HEK293 (cell line): ENCODE measurements around the gene ANXA10.

Experiments used
- CTCF ChIA-PET: fragments of 350-600 bp; formaldehyde crosslinking; extraction: SDS; loops from one replicate; lab custom pipeline; 2021; ENCODE audit warnings: antibody characterized with exemption; lab: Yijun Ruan, JAX
- POLR2A ChIA-PET: fragments of 300-600 bp; formaldehyde crosslinking; extraction: SDS; loops from one replicate; lab custom pipeline; 2020; ENCODE audit warnings: antibody characterized with exemption, inconsistent platforms; lab: Yijun Ruan, JAX
- H3K27ac ChIP-seq: fragments of 200-500 bp; sonication (Bioruptor generic); 2 replicates; pipeline ENCODE4 v1.5.1; 2014; ENCODE audit warnings: low read depth, low read length, control low read depth, inconsistent platforms; ENCODE audit errors: extremely low read depth
- H3K36me3 ChIP-seq, 2 experiments: fragments of 200-500 bp in 1 of 2; sonication (Bioruptor generic) in 1 of 2; 1 replicate in 1 of 2; 2 replicates in 1 of 2; pipeline ENCODE4 v1.5.1; 2014 to 2017; ENCODE audit warnings: inconsistent platforms in 2 of 2, low read length in 2 of 2; ENCODE audit not compliant: control insufficient read depth in 2 of 2, insufficient read depth in 1 of 2
- H3K4me1 ChIP-seq: fragments of 200-500 bp; sonication (Bioruptor generic); 2 replicates; pipeline ENCODE4 v1.5.1; 2014; ENCODE audit warnings: mild to moderate bottlenecking, low read length, inconsistent platforms; ENCODE audit not compliant: control insufficient read depth, insufficient read depth
- H3K4me3 ChIP-seq: 2 replicates; pipeline ENCODE4 v1.5.1; 2011; ENCODE audit warnings: low read depth, mild to moderate bottlenecking, control low read depth, low read length, moderate library complexity
- H3K9me3 ChIP-seq: fragments of 200-500 bp; sonication (Bioruptor generic); 2 replicates; pipeline ENCODE4 v1.5.1; 2014; ENCODE audit warnings: low read depth, low read length, inconsistent platforms; ENCODE audit not compliant: control insufficient read depth, insufficient read depth
- GLIS1 ChIP-seq: fragments of 450-650 bp; formaldehyde crosslinking; IDR thresholded peaks from 2 replicates; pipeline ENCODE4 v1.5.1; 2016; ENCODE audit warnings: missing biosample characterization, missing genetic modification characterization
- MZF1 ChIP-seq: fragments of 450-650 bp; formaldehyde crosslinking; IDR thresholded peaks from 2 replicates; pipeline ENCODE4 v1.5.1; 2017; ENCODE audit warnings: missing biosample characterization, missing genetic modification characterization, borderline replicate concordance
- PRDM4 ChIP-seq: fragments of 450-650 bp; formaldehyde crosslinking; IDR thresholded peaks from 2 replicates; pipeline ENCODE4 v1.5.1; 2017; ENCODE audit warnings: missing biosample characterization, missing genetic modification characterization
- RBAK ChIP-seq: fragments of 450-650 bp; formaldehyde crosslinking; IDR thresholded peaks from 2 replicates; pipeline ENCODE4 v1.5.1; 2016; ENCODE audit warnings: missing biosample characterization, missing genetic modification characterization
- REPIN1 ChIP-seq: fragments of 450-650 bp; formaldehyde crosslinking; IDR thresholded peaks from 2 replicates; pipeline ENCODE4 v1.5.1; 2017; ENCODE audit warnings: missing biosample characterization, missing genetic modification characterization, low read depth
- ZFP69B ChIP-seq: fragments of 450-650 bp; formaldehyde crosslinking; IDR thresholded peaks from 2 replicates; pipeline ENCODE4 v1.5.1; 2016; ENCODE audit warnings: missing biosample characterization, missing genetic modification characterization
- ZNF138 ChIP-seq: fragments of 450-650 bp; formaldehyde crosslinking; IDR thresholded peaks from 2 replicates; pipeline ENCODE4 v1.5.1; 2016; ENCODE audit warnings: missing biosample characterization, missing genetic modification characterization, borderline replicate concordance
- ZNF140 ChIP-seq: fragments of 450-650 bp; formaldehyde crosslinking; IDR thresholded peaks from 2 replicates; pipeline ENCODE4 v1.5.1; 2016; ENCODE audit warnings: missing biosample characterization, missing genetic modification characterization
- ZNF157 ChIP-seq: fragments of 450-650 bp; formaldehyde crosslinking; IDR thresholded peaks from 2 replicates; pipeline ENCODE4 v1.5.1; 2016; ENCODE audit warnings: missing biosample characterization, missing genetic modification characterization
- ZNF23 ChIP-seq: fragments of 450-650 bp; formaldehyde crosslinking; IDR thresholded peaks from 2 replicates; pipeline ENCODE4 v1.5.1; 2016; ENCODE audit warnings: missing biosample characterization, missing genetic modification characterization, borderline replicate concordance
- ZNF24 ChIP-seq: fragments of 450-650 bp; formaldehyde crosslinking; IDR thresholded peaks from 2 replicates; pipeline ENCODE4 v1.5.1; 2016; ENCODE audit warnings: missing biosample characterization, missing genetic modification characterization
- ZNF341 ChIP-seq: fragments of 450-650 bp; formaldehyde crosslinking; IDR thresholded peaks from 2 replicates; pipeline ENCODE4; 2016; ENCODE audit warnings: low read depth, missing biosample characterization, missing genetic modification characterization
- ZNF37A ChIP-seq: fragments of 450-650 bp; IDR thresholded peaks from 2 replicates; pipeline ENCODE4 v1.5.1; 2018; ENCODE audit warnings: missing biosample characterization, missing genetic modification characterization
- ZNF398 ChIP-seq: fragments of 450-650 bp; formaldehyde crosslinking; IDR thresholded peaks from 2 replicates; pipeline ENCODE4 v1.5.1; 2017; ENCODE audit warnings: missing biosample characterization, missing genetic modification characterization
- ZNF416 ChIP-seq: fragments of 450-650 bp; formaldehyde crosslinking; IDR thresholded peaks from 2 replicates; pipeline ENCODE4 v1.5.1; 2016; ENCODE audit warnings: missing biosample characterization, missing genetic modification characterization
- ZNF426 ChIP-seq: fragments of 450-650 bp; formaldehyde crosslinking; IDR thresholded peaks from 2 replicates; pipeline ENCODE4 v1.5.1; 2017; ENCODE audit warnings: missing biosample characterization, missing genetic modification characterization, mild to moderate bottlenecking, inconsistent platforms, moderate library complexity
- ZNF433 ChIP-seq: fragments of 450-650 bp; formaldehyde crosslinking; IDR thresholded peaks from 2 replicates; pipeline ENCODE4 v1.5.1; 2016; ENCODE audit warnings: missing biosample characterization, missing genetic modification characterization, low read depth
- ZNF473 ChIP-seq: fragments of 450-650 bp; formaldehyde crosslinking; IDR thresholded peaks from 2 replicates; pipeline ENCODE4 v1.5.1; 2017; ENCODE audit warnings: missing biosample characterization, missing genetic modification characterization
- ZNF555 ChIP-seq: fragments of 450-650 bp; formaldehyde crosslinking; conservative IDR thresholded peaks from 2 replicates; pipeline ENCODE4 v1.5.1; 2017; ENCODE audit warnings: missing biosample characterization, mild to moderate bottlenecking, missing genetic modification characterization, inconsistent platforms
- ZNF585B ChIP-seq: fragments of 450-650 bp; formaldehyde crosslinking; IDR thresholded peaks from 2 replicates; pipeline ENCODE4 v1.5.1; 2016; ENCODE audit warnings: missing biosample characterization, missing genetic modification characterization
- ZNF596 ChIP-seq: fragments of 450-650 bp; IDR thresholded peaks from 2 replicates; pipeline ENCODE4 v1.5.0; 2018; ENCODE audit warnings: missing biosample characterization, mild to moderate bottlenecking, missing genetic modification characterization, moderate library complexity
- ZNF639 ChIP-seq: fragments of 450-650 bp; formaldehyde crosslinking; IDR thresholded peaks from 2 replicates; pipeline ENCODE4 v1.5.1; 2016; ENCODE audit warnings: missing biosample characterization, missing genetic modification characterization
- ZNF658 ChIP-seq: fragments of 450-650 bp; formaldehyde crosslinking; IDR thresholded peaks from 2 replicates; pipeline ENCODE4; 2016; ENCODE audit warnings: missing biosample characterization, missing genetic modification characterization
- ZNF692 ChIP-seq: fragments of 450-650 bp; formaldehyde crosslinking; IDR thresholded peaks from 2 replicates; pipeline ENCODE4 v1.5.1; 2016; ENCODE audit warnings: missing biosample characterization, missing genetic modification characterization
- ZNF707 ChIP-seq: fragments of 450-650 bp; formaldehyde crosslinking; IDR thresholded peaks from 2 replicates; pipeline ENCODE4 v1.5.1; 2016; ENCODE audit warnings: missing biosample characterization, missing genetic modification characterization
- ZNF776 ChIP-seq: fragments of 450-650 bp; formaldehyde crosslinking; IDR thresholded peaks from 2 replicates; pipeline ENCODE4 v1.5.0; 2017; ENCODE audit warnings: missing biosample characterization, missing genetic modification characterization, borderline replicate concordance
- ZNF785 ChIP-seq: fragments of 450-650 bp; formaldehyde crosslinking; IDR thresholded peaks from 2 replicates; pipeline ENCODE4 v1.5.1; 2016; ENCODE audit warnings: missing biosample characterization, missing genetic modification characterization
- ZNF843 ChIP-seq: fragments of 450-650 bp; formaldehyde crosslinking; IDR thresholded peaks from 2 replicates; pipeline ENCODE4 v1.5.1; 2016; ENCODE audit warnings: missing biosample characterization, missing genetic modification characterization
- ZSCAN16 ChIP-seq: fragments of 450-650 bp; formaldehyde crosslinking; IDR thresholded peaks from 2 replicates; pipeline ENCODE4 v1.5.1; 2016; ENCODE audit warnings: missing biosample characterization, missing genetic modification characterization

ANXA10 gene

GRCh38 chr4:168197926-168198325, 105.6 kb downstream of the ANXA10 start:
- ChIA-PET CTCF (no interaction called here), POLR2A (no interaction called here)
- no peaks in the 10 kb centered on the region for H3K9me3 ChIP-seq
- no peak for TF ChIP-seq ZNF433
- TF ChIP-seq RBAK: no peak
- no peak for TF ChIP-seq ZNF138
- no peak for TF ChIP-seq REPIN1 (tag by site-specific recombination)
- TF ChIP-seq ZNF23: no peak
- TF ChIP-seq ZNF658 (tag by site-specific recombination): no peak
- TF ChIP-seq ZNF596 (tag by site-specific recombination): no peak
- TF ChIP-seq ZNF416: no peak
- no peak for TF ChIP-seq ZNF341 (tag by site-specific recombination)
- TF ChIP-seq ZNF24: no peak
- TF ChIP-seq ZNF426 (tag by site-specific recombination): no peak
- TF ChIP-seq MZF1 (tag by site-specific recombination): no peak
- no peak for TF ChIP-seq ZNF157 (tag by site-specific recombination)
- TF ChIP-seq ZNF585B: no peak
- TF ChIP-seq ZFP69B: no peak
- TF ChIP-seq ZNF555 (tag by site-specific recombination): no peak
- TF ChIP-seq PRDM4 (tag by site-specific recombination): no peak
- no peak for TF ChIP-seq ZNF639
- no peak for TF ChIP-seq ZNF843 (tag by site-specific recombination)
- TF ChIP-seq, all 188 proteins: peak for 0
- Histone ChIP-seq H3K27ac (no peak overlapping the region), H3K36me3 (no peaks in the 10 kb centered on the region), H3K4me3 (no peak overlapping the region), H3K4me1 (no peaks in the 10 kb centered on the region)

GRCh38 chr4:168199260-168199957, 107.1 kb downstream of the ANXA10 start:
- POLR2A ChIA-PET: interaction anchor here (0.9 kb wide), 1 partner anchor 811 kb away, joined by 3 read pairs; the partner anchor contains the start of gene CBR4
- CTCF ChIA-PET: interaction anchor here (0.5 to 1.2 kb wide), 2 partner anchors 14 to 672 kb away, joined by 3 read pairs; no protein-coding TSS in a partner anchor
- no peaks in the 10 kb centered on the region for H3K4me1 ChIP-seq
- H3K4me3 ChIP-seq: no peak overlapping the region
- no peaks in the 10 kb centered on the region for H3K36me3 ChIP-seq
- no peaks in the 10 kb centered on the region for H3K9me3 ChIP-seq
- H3K27ac ChIP-seq: no peak overlapping the region
- no peak for TF ChIP-seq ZNF785 (tag by site-specific recombination)
- no peak for TF ChIP-seq ZNF24
- no peak for TF ChIP-seq ZNF692 (tag by site-specific recombination)
- TF ChIP-seq ZNF398: no peak
- TF ChIP-seq ZNF707 (tag by site-specific recombination): no peak
- no peak for TF ChIP-seq ZNF140
- no peak for TF ChIP-seq ZFP69B
- no peak for TF ChIP-seq ZSCAN16
- no peak for TF ChIP-seq ZNF473 (tag by site-specific recombination)
- no peak for TF ChIP-seq ZNF776 (tag by site-specific recombination)
- TF ChIP-seq ZNF37A: no peak
- TF ChIP-seq GLIS1 (tag by site-specific recombination): no peak
